Astrocyte (in vitro differentiated cells and primary cell): ENCODE measurements around the gene IL23A.

Source experiments
- CTCF ChIP-seq: IDR thresholded peaks from 2 replicates; pipeline ENCODE4 v1.5.1; 2011; ENCODE audit warnings: low read depth, mild to moderate bottlenecking, inconsistent platforms, low read length, moderate library complexity; ENCODE audit not compliant: insufficient read depth
- EZH2 ChIP-seq: IDR thresholded peaks from 2 replicates; pipeline ENCODE4 v1.6.1; 2012; ENCODE audit warnings: mild to moderate bottlenecking, low read length, inconsistent platforms; ENCODE audit not compliant: insufficient read depth

- no peak for TF ChIP-seq CTCF
- no peak for TF ChIP-seq EZH2
These were observed 12.0 kb downstream of the IL23A start for GRCh38 chr12:56350662-56351061.
